ENCODE results near the gene CLEC9A.

GRCh38 chr12:10084733-10085132 is 54.3 kb downstream of the CLEC9A start:
- TF ChIP-seq JUN (IDR thresholded peaks at IDR 0.05; ENCODE audit: low read depth, low read length) (no peak), JUND (IDR thresholded peaks at IDR 0.05; ENCODE audit: low read length) (no peak)
